GM21367 (cell line): Measurements from ENCODE around the gene CCDC197.

Experiments used
- ATAC-seq: cut with Tn5 transposase; IDR thresholded peaks from one replicate; pipeline ENCODE4 v1.9.1; 2021; ENCODE audit not compliant: unreplicated experiment

Gene CCDC197

GRCh38 chr14:93997082-93997481, at the start of gene CCDC197:
CCDC197 (plus strand) TSS chr14:93997301; CDS start chr14:93998132, 831 bp downstream.
- ATAC-seq = no peak

DNA sequence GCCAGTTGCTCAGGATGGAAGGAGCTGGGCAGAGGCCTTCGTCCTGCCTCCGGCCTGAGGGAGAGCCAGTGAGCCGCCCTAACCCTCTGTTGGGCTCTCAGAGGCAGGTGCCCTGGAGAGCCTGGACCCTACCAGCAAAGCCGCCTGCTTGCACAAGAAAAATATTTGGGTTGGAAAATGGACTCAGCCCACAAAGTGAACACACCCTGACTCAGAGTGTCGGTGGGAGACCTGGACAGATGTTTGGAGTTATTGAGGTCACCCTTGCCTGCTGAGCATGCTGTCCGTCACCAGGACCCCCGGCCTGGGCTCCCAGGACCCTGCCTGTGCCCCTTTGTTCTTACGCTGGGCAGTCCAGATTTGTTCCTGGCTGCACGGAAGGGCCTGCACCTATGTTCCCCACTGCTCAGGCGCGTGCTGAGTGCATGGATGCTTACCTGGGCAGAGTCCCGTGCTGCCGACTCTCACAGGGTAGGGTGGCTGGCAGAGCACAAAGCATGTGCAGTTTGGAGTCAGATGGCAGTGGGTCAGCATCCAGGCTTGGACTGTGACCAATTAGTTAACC, 47.5 kb upstream of the CCDC197 start:
- ATAC-seq = no peak

DNA sequence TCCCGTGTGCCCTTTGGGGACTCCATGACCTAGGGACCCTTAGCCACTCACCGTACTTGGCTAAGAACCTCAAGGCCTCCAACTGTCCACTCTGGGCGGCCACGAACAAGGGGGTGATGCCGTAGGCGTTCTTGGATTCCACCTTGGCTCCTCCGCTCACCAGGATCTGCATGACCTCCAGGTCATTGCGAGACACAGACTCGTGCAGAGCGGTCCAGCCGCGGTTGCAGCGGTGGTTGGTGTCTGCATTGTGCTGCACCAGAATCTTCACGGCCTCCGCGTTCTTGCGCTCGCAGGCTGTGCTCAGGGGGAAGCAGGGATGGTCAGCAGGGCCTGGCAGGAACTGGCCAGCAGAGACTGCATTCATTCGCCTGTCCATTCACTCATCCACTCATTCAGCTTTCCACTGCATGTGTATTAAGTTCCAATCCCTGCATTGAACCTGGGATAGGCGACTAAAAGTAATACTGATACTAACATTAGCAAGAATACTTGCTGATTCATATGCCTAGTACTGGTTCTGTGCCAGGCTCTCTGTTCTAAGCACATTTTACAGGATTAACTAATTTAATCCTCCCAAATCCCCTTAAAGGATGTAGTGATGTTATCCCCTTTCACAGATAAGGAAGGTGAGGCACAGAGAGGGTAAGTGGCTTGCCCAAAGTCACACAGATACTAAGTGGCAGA, 46.0 kb upstream of the CCDC197 start:
- ATAC-seq = no peak

DNA sequence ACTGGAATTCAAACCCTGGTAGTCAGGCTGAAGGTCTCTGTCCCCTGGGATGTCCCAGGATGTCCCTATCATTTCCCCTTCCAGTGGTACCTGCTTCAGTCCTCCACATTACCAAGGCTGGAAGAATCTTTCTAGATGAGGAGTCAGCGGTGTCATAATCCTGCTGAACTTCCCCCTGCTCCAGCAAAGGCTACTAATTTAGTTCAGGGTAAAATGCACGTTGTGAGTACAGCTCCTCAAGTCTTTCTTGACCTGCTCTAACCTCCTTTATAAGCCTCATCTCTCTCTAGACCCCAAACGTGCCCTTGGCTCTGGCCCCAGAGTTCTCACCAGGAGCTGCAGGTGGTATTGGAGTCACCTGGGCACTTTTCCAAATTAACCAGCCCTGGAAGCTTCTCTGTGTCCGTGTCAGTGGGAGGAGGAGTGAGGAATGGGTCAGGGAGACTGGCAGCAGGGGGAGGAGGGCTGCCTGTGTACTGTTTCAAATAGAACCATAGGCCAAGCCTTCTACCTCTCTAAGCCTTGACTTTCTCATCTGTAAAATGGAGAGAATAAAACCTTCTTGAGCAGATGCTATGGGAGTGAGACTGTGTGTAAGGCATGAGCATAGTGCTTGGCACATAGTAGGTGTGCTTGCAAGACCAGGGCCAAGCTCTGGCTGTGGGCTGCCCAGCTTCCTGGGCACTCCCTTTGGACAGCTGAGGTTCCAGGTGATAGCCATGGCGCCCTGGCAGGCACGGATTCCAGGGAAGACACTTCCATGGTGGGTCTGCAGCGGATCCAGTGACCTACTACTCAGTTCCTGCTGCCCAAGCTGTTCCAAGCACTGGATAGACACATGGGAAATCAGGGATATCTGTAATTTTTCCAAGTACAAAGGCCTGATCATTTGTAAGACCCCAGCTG, 45.2 kb upstream of the CCDC197 start:
- ATAC-seq = no peak

DNA sequence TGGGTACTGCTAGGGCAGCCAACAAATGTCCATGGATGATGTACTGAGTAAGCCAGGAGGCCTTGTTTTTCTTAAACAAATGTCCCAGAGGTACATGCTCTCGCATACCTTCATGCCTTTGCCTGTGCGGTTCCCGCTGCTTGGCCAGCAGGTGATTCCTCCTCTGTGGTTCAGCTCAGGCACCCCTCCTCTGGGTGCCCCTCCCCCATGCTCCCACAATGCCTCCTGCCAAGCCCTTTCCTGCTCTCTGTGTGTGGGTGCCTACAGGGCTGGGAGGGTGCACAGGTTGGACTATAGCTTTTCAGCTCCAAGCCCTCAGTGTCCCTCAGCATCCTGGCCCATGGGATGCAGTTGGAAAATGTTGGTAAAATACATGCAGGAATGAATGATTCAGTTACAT, 44.3 kb upstream of the CCDC197 start:
- ATAC-seq = no peak

- ATAC-seq = no peak
Measured at GRCh38 chr14:93953263-93953662, 43.8 kb upstream of the CCDC197 start.

GRCh38 chr14:93953739-93954515, 43.2 kb upstream of the CCDC197 start:
- no peak for ATAC-seq

DNA sequence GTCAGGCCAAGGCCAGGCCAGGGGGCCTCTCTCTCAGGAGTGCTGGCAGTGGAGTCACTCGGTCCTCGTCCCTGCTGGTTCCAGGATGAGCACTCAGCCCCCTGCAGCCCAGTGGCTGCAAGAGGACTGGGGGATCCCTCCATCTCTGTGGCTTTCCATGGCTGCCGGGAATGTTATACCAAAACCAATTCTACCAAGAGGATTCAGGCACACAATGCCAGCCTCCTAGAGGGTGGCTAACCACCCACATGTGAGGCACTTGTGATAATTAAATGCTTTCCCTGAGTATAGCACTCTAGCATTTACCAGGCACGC, 42.6 kb upstream of the CCDC197 start:
- no peak for ATAC-seq

DNA sequence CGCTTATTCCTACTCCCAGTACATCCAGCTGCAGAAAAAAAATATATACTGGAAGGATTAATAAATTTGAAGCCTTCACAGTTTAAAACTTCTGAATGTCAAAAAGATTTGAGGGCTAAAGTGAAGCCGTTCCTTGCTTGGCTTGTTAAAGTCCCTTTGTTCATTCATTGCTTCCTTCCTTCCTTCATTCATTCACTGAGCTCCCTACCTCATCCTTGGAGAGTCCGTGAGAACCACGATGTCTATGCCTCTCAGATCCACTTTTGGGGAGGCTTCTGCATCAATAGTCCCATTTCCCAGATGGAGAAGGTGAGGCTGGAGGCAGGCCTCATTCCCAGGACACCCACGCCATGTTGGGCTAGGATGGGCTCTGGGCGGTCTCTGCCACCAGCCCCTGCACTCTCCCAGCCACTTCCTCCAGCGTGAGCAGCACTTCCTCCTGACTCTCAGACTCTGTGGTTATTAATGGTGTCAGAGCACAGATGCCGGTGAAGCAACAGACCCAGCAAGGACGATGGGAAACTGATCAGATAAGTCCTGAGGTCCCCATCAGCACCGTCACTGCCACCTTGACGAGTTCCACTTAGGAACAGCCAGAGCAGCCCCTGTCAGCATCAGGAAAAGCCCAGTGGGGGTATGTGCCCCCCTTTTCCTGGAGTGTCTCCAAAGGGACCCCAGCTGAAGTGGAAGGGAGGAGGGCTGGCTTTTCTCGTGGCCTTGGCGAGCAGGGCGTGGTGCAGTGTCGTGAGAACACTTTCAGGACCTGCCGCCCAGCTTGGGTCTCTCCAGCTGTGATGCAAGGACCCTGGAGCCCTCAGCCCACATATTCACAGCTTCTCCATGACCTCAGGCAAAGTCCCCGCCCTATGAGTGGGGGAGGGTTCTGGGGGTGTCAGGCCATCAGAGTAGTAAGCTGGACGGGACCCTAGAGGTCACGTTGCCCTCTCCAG, 41.9 kb upstream of the CCDC197 start:
- peak; percentile 26 for ATAC-seq

DNA sequence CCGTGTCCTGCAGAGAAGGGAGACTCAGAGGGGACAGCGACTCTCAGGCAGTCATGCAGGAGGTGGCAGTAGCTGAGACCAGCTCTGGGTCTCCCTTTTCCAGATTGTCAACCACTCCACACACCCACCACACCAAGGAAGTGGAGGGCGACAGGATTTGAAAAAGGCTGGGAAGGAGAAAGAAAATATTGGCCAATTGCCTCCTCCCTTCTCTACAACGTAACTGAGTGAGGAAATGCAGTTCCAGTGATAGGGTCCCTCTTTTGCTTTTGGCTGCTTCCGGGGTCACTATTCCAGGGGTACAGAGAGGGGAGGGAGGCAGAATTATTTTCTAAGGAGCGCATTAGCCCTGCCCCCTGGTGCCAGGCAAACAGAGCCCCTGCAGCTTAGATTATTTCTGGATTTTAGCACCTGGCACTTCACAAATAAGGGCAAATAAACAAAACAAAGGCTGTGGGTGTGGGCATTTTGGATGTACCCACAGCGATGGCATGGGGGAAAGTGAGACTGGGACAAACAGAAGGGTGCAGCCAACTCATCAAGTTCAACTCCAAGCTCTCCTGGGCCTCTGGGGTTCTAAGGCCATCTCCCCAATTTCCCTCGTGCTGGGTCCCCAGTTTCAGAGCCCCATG, 41.1 kb upstream of the CCDC197 start:
- ATAC-seq = no peak

- no peak for ATAC-seq
Measured at GRCh38 chr14:93956514-93957332, 40.4 kb upstream of the CCDC197 start.

DNA sequence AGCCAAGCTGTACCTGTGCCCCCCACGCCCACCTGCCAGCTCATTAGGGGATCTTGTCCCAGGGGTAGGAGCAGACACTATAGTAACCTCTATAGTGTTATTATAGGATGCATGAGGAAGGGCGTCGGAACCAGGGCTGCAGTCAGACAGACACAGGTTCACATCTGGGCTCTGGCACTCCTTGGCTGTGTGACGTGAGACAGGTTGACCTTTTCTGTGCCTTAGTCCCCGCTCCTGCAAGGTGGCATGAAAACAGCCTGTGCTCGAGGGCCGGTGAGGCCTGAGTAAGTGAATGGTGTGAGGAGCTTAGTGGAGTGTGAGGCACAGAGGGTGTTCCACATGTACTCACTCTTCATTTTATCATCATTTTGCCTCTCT, 39.8 kb upstream of the CCDC197 start:
- ATAC-seq = no peak

GRCh38 chr14:93957751-93958566, 39.1 kb upstream of the CCDC197 start:
- no peak for ATAC-seq

DNA sequence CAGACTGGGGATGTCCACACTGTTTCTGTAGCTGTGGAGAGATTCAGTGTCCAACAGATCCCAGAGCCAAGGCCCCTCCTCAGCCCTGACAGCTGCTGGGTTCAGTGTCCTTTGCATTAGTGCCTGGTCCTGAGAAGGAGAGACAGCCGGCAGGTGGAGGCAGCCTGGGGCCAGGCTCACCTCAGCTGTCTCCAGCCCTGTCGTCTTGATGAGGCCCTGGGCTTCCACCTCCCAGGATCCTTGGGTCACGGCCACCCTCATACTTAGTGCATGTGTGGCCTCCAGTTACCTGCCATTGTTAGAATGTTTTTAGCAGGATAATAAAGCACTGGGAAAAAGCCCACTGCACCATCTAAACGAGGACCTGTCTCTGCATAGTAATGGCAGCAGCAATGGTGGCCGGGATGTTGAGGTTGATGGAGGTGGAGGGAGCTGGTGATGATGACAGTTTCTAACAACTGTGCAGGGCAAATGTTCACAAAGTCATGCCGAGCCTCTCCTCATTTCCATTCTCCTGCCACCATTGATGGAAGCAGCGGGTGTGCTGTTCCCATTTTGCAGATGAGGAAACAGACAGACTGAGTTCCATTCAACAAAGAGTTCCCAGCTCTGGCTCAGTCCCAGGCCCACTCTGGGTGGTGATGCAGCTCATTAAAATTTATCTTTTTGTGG, 38.4 kb upstream of the CCDC197 start:
- ATAC-seq = no peak

- peak; percentile 66 for ATAC-seq
Measured at GRCh38 chr14:93959239-93960107, 37.6 kb upstream of the CCDC197 start.

DNA sequence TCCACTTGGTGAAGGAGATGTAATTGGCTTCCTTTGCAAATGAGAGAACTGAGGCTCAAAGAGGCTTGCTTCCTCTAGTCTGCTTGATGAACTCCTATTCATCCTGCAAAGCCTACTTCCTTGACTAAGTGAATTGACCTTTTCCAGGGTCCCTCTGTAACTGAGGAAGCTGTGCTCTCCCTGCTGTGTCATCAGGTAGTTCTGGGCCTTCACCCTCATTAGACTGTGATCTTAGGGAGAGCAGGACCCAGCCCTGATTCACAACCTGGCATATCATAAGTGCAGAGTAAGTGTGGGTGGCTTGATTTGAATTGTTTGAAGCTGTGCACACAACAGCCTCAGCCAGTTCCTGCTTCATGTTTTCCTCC, 37.0 kb upstream of the CCDC197 start:
- no peak for ATAC-seq
